GM18861 (cell line): ENCODE measurements around the gene SGK2.

ENCODE experiments used
- ATAC-seq: cut with Tn5 transposase; IDR thresholded peaks from one replicate; pipeline ENCODE4 v1.9.1; 2021; ENCODE audit not compliant: unreplicated experiment

Gene SGK2

GRCh38 chr20:43536041-43536816 lies 22.6 kb upstream of the SGK2 start:
- ATAC-seq, result no peak

- no peak for ATAC-seq
Observed at GRCh38 chr20:43536817-43537440, 21.9 kb upstream of the SGK2 start.

- no peak for ATAC-seq
Observed at GRCh38 chr20:43537921-43538877, 20.6 kb upstream of the SGK2 start.

GRCh38 chr20:43538878-43539700 lies 19.7 kb upstream of the SGK2 start:
- no peak for ATAC-seq

- ATAC-seq, result no peak
Observed at GRCh38 chr20:43539975-43540672, 18.7 kb upstream of the SGK2 start.

- no peak for ATAC-seq
Observed at GRCh38 chr20:43540673-43541060, 18.2 kb upstream of the SGK2 start.

GRCh38 chr20:43541214-43541613 lies 17.6 kb upstream of the SGK2 start:
- ATAC-seq, result no peak

- ATAC-seq, result no peak
Observed at GRCh38 chr20:43542161-43542560, 16.7 kb upstream of the SGK2 start.

GRCh38 chr20:43542674-43543073 lies 16.2 kb upstream of the SGK2 start:
- no peak for ATAC-seq

GRCh38 chr20:43543138-43543537 lies 15.7 kb upstream of the SGK2 start:
- no peak for ATAC-seq

GRCh38 chr20:43544501-43544900 lies 14.3 kb upstream of the SGK2 start:
- no peak for ATAC-seq

GRCh38 chr20:43545837-43546578 lies 12.8 kb upstream of the SGK2 start:
- no peak for ATAC-seq

- ATAC-seq, result no peak
Observed at GRCh38 chr20:43548273-43548880, 10.4 kb upstream of the SGK2 start.

- ATAC-seq, result no peak
Observed at GRCh38 chr20:43549416-43550065, 9.3 kb upstream of the SGK2 start.

GRCh38 chr20:43550456-43550855 lies 8.4 kb upstream of the SGK2 start:
- ATAC-seq, result no peak

- ATAC-seq, result no peak
Observed at GRCh38 chr20:43554369-43554768, 4.5 kb upstream of the SGK2 start.

GRCh38 chr20:43559147-43559987 lies 540 bp downstream of the SGK2 start:
- ATAC-seq, result no peak

- no peak for ATAC-seq
Observed at GRCh38 chr20:43560974-43561373, 2.1 kb downstream of the SGK2 start.
